DOHH2 (cell line): ENCODE results near the gene CLIC6.

Experiments
- H3F3A ChIP-seq: fragments of 200-600 bp; sonication (generic), shearing (Covaris generic); 2 replicates; pipeline ENCODE4 v1.6.0; 2016; ENCODE audit warnings: antibody characterized with exemption, mild to moderate bottlenecking; ENCODE audit not compliant: control insufficient read depth, insufficient read depth
- H3K27ac ChIP-seq: fragments of 200-600 bp; sonication (generic); 2 replicates; pipeline ENCODE4 v1.5.1; 2014; ENCODE audit warnings: low read depth, mild to moderate bottlenecking, low read length, moderate library complexity
- H3K27me3 ChIP-seq: fragments of 200-600 bp; sonication (generic); 2 replicates; pipeline ENCODE4 v1.6.1; 2014; ENCODE audit warnings: mild to moderate bottlenecking, low read length, mixed read lengths; ENCODE audit not compliant: control insufficient read depth
- H3K36me3 ChIP-seq: fragments of 200-600 bp; sonication (generic); 2 replicates; pipeline ENCODE4 v1.6.1; 2014; ENCODE audit warnings: mild to moderate bottlenecking, low read length, moderate library complexity, mixed read lengths; ENCODE audit not compliant: control insufficient read depth
- H3K4me1 ChIP-seq: fragments of 200-600 bp; sonication (generic); 2 replicates; pipeline ENCODE4 v1.6.1; 2014; ENCODE audit warnings: mild to moderate bottlenecking, low read length, mixed read lengths; ENCODE audit not compliant: control insufficient read depth
- H3K4me2 ChIP-seq: fragments of 200-600 bp; sonication (generic); 2 replicates; pipeline ENCODE4 v1.6.0; 2014; ENCODE audit warnings: mild to moderate bottlenecking, low read length, moderate library complexity
- H3K4me3 ChIP-seq: fragments of 200-600 bp; sonication (generic); 2 replicates; pipeline ENCODE4 v1.5.1; 2014; ENCODE audit warnings: mild to moderate bottlenecking, low read length, mixed read lengths
- H3K79me2 ChIP-seq: fragments of 200-600 bp; sonication (generic); 2 replicates; pipeline ENCODE4 v1.6.1; 2014; ENCODE audit warnings: mild to moderate bottlenecking, low read length, mixed read lengths; ENCODE audit not compliant: control insufficient read depth
- H3K9me2 ChIP-seq: fragments of 200-600 bp; sonication (generic); replicated peaks from 2 replicates; pipeline ENCODE4 v1.6.1; 2014; ENCODE audit warnings: mild to moderate bottlenecking, low read length, mixed read lengths; ENCODE audit not compliant: control insufficient read depth
- H3K9me3 ChIP-seq: fragments of 200-600 bp; sonication (generic); 2 replicates; pipeline ENCODE4 v1.6.1; 2014; ENCODE audit warnings: antibody characterized with exemption, low read length, mixed read lengths; ENCODE audit not compliant: control insufficient read depth, insufficient read depth
- H4K20me1 ChIP-seq: fragments of 200-600 bp; sonication (generic); 2 replicates; pipeline ENCODE4 v1.6.0; 2014; ENCODE audit warnings: low read depth, mild to moderate bottlenecking, antibody characterized with exemption, low read length, moderate library complexity; ENCODE audit not compliant: control insufficient read depth, insufficient read depth
- CTCF ChIP-seq: fragments of 200-600 bp; sonication (generic); IDR thresholded peaks from one replicate; pipeline ENCODE4 v1.5.1; 2014; ENCODE audit warnings: antibody characterized with exemption, mild to moderate bottlenecking, low read depth, low read length; ENCODE audit not compliant: poor library complexity, severe bottlenecking
- EZH2phosphoT487 ChIP-seq: fragments of 200-600 bp; sonication (generic); IDR thresholded peaks from 2 replicates; pipeline ENCODE4 v1.6.1; 2017; ENCODE audit warnings: borderline replicate concordance, mild to moderate bottlenecking, antibody characterized with exemption, low read length, moderate library complexity, mixed read lengths

CLIC6 gene

GRCh38 chr21:34700605-34701004 lies 31.8 kb downstream of the CLIC6 start:
- TF ChIP-seq CTCF (no peak), EZH2phosphoT487 (no peak)
- H3K9me3 ChIP-seq = no peaks in the 10 kb centered on the region
- H3K27ac ChIP-seq = no peak overlapping the region
- H3K27me3 ChIP-seq = no peaks in the 10 kb centered on the region
- no peaks in the 10 kb centered on the region for H3K79me2 ChIP-seq
- H3K4me3 ChIP-seq = no peak overlapping the region
- H3K36me3 ChIP-seq = no peaks in the 10 kb centered on the region
- H3K9me2 ChIP-seq = no peaks in the 10 kb centered on the region
- no peaks in the 10 kb centered on the region for H4K20me1 ChIP-seq
- H3F3A ChIP-seq = no peaks in the 10 kb centered on the region
- no peak overlapping the region for H3K4me2 ChIP-seq
- H3K4me1 ChIP-seq = no peaks in the 10 kb centered on the region

DNA sequence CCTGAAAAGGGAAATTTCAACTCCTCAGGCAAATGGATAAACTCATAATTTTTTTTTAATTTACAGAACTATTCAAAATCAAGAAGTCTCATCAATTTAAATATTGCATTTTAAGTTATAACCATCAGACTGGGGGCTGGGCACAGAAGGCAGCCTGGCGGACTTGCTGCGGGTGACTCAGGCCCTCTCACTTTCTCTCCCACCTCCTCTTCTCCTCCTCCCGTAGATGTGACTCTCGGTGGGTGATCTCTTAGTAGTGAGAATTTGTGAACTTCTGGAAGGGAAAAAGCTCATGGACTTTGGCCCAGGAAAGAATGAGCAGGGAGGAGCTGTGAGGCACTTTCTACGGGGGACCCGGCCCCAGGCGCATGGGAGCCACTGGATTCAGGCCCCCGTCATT lies 32.9 kb downstream of the CLIC6 start:
- peaks cover 5% of the 10 kb centered on the region; the same call in 1 of the 2 replicates for H3K27me3 ChIP-seq
- no peaks in the 10 kb centered on the region for H3K4me1 ChIP-seq
- H3F3A ChIP-seq = no peaks in the 10 kb centered on the region
- H3K4me3 ChIP-seq = no peak overlapping the region
- no peak for TF ChIP-seq EZH2phosphoT487
- no peak for TF ChIP-seq CTCF
- no peaks in the 10 kb centered on the region for H3K9me2 ChIP-seq
- no peaks in the 10 kb centered on the region for H3K9me3 ChIP-seq
- H3K79me2 ChIP-seq = no peaks in the 10 kb centered on the region
- no peak overlapping the region for H3K27ac ChIP-seq
- no peaks in the 10 kb centered on the region for H4K20me1 ChIP-seq
- H3K4me2 ChIP-seq = no peak overlapping the region
- H3K36me3 ChIP-seq = no peaks in the 10 kb centered on the region

DNA sequence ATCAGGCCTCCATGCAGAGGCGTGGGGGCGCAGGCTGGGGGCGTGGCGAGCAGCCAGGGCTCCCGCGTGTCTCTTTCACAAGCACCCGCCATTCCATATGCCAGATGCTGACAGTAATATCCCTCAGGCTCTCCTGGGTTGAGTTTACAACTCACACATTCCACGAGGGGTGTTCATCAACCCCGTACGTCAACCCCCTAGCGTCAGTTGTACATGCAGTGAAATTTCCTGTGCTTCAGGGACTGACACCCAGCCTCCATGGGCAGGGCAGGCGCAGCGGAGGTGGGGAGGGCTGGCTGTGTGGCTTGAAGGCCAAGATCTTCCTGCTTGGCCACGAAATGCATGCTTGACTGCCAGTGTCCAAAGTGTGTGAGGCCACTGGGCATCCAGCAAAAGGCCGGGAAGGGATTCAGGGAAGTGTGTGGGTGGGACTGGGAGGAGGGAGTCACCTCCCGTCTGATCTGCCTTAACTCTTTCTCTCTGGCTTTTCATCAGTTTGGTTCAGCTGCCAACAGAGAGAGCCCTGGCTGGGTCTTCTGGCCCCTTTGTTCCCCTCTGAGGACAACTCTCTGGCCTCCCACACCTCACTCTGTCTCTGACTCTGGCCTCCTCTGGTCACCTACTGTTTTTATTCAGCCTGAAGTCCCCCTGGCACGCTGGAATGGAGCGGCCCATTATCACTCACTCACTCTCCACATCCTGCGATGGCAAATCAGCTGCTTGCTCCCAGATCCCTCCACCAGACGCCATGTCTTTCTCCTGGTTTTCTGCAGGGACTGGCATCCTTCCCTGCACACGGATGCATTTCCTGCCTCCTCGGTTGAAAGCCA lies 33.8 kb downstream of the CLIC6 start:
- Histone ChIP-seq H4K20me1 (no peaks in the 10 kb centered on the region), H3K9me2 (no peaks in the 10 kb centered on the region), H3K4me1 (no peaks in the 10 kb centered on the region), H3K27me3 (peaks cover 6% of the 10 kb centered on the region; the same call in 1 of the 2 replicates), H3K36me3 (no peaks in the 10 kb centered on the region), H3F3A (no peaks in the 10 kb centered on the region), H3K9me3 (no peaks in the 10 kb centered on the region), H3K79me2 (no peaks in the 10 kb centered on the region), H3K4me3 (no peak overlapping the region), H3K27ac (no peak overlapping the region), H3K4me2 (no peak overlapping the region)
- TF ChIP-seq CTCF (no peak), EZH2phosphoT487 (no peak)
